ENCODE data around the gene ACER3.

DNA sequence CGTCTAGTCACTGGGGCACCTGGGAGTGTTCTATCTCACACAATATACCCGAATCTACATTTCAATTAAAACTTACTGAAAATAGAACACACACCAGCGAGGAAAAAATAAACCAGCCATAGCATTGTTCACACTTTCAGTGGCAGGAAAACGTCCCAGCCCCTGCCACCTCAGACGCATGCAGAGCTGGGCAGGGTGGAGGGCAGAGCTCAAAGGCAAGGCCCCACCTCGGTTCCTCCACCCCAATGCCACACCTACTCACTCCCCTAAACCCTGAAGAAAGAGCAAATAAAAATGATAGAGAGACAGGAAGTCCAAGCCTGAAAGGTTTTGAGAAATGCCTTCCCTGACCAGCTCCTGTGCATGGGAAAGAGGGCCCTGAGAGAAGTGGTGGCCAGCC, 188.3 kb downstream of the ACER3 start:
- TF ChIP-seq, protein P1, sequence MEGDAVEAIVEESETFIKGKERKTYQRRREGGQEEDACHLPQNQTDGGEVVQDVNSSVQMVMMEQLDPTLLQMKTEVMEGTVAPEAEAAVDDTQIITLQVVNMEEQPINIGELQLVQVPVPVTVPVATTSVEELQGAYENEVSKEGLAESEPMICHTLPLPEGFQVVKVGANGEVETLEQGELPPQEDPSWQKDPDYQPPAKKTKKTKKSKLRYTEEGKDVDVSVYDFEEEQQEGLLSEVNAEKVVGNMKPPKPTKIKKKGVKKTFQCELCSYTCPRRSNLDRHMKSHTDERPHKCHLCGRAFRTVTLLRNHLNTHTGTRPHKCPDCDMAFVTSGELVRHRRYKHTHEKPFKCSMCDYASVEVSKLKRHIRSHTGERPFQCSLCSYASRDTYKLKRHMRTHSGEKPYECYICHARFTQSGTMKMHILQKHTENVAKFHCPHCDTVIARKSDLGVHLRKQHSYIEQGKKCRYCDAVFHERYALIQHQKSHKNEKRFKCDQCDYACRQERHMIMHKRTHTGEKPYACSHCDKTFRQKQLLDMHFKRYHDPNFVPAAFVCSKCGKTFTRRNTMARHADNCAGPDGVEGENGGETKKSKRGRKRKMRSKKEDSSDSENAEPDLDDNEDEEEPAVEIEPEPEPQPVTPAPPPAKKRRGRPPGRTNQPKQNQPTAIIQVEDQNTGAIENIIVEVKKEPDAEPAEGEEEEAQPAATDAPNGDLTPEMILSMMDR (IDR thresholded peaks at IDR 0.05): no peak
- TF ChIP-seq POLR2AphosphoS5 (IDR thresholded peaks at IDR 0.05; ENCODE audit: insufficient read depth in 1 of 2, low read depth in 1 of 2): no peak
- no peak for TF ChIP-seq POLR2A (IDR thresholded peaks at IDR 0.05)
